Upper lobe of left lung (tissue), 4 donors: ENCODE results near the gene ZNF740.

Experiments
- CTCF ChIP-seq, 6 experiments: fragments of 450-650 bp in 4 of 6; fragments of 200-600 bp in 2 of 6; sonication (generic) in 2 of 6; IDR thresholded peaks; one replicate each; pipeline ENCODE4 v1.5.1; 2016 to 2019; ENCODE audit warnings: antibody characterized with exemption in 6 of 6
- EP300 ChIP-seq, 4 donors: sonication (generic); formaldehyde crosslinking; IDR thresholded peaks; one replicate each; pipeline ENCODE4 v1.5.1; 2017; ENCODE audit warnings: antibody characterized with exemption in 4 of 4, control low read depth in 2 of 4
- POLR2A ChIP-seq, 4 donors: fragments of 450-650 bp; IDR thresholded peaks; one replicate each; pipeline ENCODE4 v1.5.1; 2016 to 2017; ENCODE audit warnings: antibody characterized with exemption in 4 of 4, mild to moderate bottlenecking in 2 of 4
- POLR2AphosphoS5 ChIP-seq, 2 donors: sonication (generic); formaldehyde crosslinking; IDR thresholded peaks; one replicate each; pipeline ENCODE4 v1.5.1; 2017; ENCODE audit warnings: antibody characterized with exemption in 2 of 2

GRCh38 chr12:53160000-53160399 is 20.5 kb upstream of the ZNF740 start:
- no peak for TF ChIP-seq POLR2A (IDR thresholded peaks at IDR 0.05)
- no peak for TF ChIP-seq CTCF (IDR thresholded peaks at IDR 0.05)
- no peak for TF ChIP-seq EP300 (IDR thresholded peaks at IDR 0.05)
- TF ChIP-seq POLR2AphosphoS5 (IDR thresholded peaks at IDR 0.05) = no peak
